ENCODE results near the gene TAS2R14.

DNA sequence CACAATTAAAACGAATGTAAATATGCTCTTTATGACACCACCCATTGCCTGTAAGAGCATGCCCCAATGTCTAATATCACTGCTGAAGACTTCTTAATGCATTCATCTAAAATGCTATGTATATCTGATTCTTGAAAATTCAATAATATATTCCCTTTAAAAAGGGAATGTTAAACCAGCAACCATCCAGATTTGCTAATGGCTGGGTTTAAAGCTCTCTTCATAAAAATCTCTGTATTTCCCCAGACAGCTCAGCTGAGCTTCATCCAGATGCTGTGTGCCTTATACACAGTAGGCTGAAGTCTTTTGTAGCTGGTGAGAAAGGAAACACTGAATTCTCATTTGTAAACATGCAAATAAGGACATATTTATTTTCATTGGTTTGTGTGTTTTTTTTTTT lies at the start of gene TAS2R14:
- TF ChIP-seq POLR2A (IDR thresholded peaks at IDR 0.05) = no peak
- TF ChIP-seq, protein P1, sequence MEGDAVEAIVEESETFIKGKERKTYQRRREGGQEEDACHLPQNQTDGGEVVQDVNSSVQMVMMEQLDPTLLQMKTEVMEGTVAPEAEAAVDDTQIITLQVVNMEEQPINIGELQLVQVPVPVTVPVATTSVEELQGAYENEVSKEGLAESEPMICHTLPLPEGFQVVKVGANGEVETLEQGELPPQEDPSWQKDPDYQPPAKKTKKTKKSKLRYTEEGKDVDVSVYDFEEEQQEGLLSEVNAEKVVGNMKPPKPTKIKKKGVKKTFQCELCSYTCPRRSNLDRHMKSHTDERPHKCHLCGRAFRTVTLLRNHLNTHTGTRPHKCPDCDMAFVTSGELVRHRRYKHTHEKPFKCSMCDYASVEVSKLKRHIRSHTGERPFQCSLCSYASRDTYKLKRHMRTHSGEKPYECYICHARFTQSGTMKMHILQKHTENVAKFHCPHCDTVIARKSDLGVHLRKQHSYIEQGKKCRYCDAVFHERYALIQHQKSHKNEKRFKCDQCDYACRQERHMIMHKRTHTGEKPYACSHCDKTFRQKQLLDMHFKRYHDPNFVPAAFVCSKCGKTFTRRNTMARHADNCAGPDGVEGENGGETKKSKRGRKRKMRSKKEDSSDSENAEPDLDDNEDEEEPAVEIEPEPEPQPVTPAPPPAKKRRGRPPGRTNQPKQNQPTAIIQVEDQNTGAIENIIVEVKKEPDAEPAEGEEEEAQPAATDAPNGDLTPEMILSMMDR (IDR thresholded peaks at IDR 0.05) = no peak

All from thyroid gland (tissue), 4 donors.